ENCODE results near the gene FOXD4L6. TPM values are rescaled to one million over a fixed set of nuclear protein-coding genes. Genes with fewer than 3 reads are reported as not detected.
"Not testable (repeated sequence)": the region's sequence is repeated elsewhere in the genome, so short reads cannot be mapped to it uniquely, and the experiment has no call there.

FOXD4L6 gene
- not detected in 2 replicates for total RNA-seq

DNA sequence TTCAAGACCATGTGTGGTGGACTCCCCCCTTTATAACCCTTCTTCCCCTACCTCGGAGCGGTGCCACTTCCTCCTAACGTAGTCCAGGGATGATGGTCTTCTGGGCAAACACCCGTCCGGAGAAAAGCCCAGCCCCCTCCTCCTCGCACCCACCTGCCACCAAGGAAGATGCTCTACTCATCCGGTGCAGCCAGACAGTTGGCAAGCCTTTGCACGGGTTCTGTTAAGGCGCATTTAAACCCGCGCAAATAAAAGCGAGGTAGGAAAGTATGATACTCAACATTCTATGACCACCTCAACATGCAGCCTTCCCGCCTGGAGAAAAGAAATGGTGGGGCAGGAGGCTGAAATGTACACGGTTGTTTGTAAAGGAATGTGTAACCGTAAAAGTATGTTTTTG is at the start of gene FOXD4L6:
Gene FOXD4L6 (minus strand): TSS at position 101 of the 400 bp plus-strand sequence. CDS start 298 bp downstream, outside the sequence.
- DNase-seq (ENCODE audit: extremely low read depth, low read depth, low spot score) = not testable (repeated sequence)

DNA sequence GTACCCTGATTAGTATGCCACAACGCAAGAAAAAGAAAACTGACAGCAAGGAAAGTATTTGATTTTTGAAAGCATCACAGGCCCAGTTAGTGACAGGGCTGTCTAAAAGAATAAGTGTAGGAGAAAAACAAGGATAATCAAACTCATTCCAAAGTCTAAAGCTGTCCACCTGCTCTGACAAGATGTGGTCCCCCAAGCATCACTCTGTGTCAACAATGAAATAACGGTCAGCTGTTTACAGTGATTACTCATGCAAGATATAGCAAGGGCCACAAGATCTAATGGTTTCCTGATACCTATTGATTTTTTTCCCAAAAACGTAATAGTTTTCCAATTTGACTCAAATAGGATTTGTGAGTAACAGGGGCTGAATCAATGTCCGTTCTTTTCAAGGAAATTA is 46.5 kb upstream of the FOXD4L6 start:
- not testable (repeated sequence) for DNase-seq (ENCODE audit: extremely low read depth, low read depth, low spot score)

DNA sequence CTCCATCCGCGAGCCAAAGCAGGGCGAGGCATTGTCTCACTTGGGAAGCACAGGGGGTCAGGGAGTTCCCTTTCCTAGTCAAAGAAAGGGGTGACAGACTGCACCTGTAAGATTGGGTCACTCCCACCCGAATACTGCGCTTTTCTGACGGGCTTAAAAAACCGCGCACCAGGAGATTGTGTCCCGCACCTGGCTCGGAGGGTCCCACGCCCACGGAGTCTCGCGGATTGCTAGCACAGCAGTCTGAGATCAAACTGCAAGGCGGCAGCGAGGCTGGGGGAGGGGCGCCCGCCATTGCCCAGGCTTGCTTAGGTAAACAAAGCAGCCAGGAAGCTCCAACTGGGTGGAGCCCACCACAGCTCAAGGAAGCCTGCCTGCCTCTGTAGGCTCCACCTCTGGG is 21.6 kb upstream of the FOXD4L6 start:
- DNase-seq (ENCODE audit: extremely low read depth, low read depth, low spot score) = not testable (repeated sequence)

DNA sequence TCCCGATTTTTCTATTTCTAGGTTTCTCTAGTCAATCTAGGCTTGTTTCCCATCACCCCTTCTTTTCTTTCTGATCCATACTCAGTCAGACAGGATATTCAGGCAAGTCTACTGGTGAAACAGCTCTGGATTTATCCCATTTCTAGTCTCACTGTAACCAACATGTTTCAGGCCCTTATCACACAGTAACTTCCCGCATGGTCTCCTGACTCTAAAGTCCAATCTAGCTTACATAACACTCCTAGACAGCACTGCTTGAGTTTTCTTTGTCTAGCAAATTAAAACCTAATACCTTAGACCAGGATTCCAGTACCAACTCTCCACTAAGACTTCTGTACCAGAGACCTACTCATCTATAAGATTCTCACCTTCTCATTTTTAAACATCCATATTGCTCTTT is 13.4 kb upstream of the FOXD4L6 start:
- DNase-seq (ENCODE audit: extremely low read depth, low read depth, low spot score) = not testable (repeated sequence)

DNA sequence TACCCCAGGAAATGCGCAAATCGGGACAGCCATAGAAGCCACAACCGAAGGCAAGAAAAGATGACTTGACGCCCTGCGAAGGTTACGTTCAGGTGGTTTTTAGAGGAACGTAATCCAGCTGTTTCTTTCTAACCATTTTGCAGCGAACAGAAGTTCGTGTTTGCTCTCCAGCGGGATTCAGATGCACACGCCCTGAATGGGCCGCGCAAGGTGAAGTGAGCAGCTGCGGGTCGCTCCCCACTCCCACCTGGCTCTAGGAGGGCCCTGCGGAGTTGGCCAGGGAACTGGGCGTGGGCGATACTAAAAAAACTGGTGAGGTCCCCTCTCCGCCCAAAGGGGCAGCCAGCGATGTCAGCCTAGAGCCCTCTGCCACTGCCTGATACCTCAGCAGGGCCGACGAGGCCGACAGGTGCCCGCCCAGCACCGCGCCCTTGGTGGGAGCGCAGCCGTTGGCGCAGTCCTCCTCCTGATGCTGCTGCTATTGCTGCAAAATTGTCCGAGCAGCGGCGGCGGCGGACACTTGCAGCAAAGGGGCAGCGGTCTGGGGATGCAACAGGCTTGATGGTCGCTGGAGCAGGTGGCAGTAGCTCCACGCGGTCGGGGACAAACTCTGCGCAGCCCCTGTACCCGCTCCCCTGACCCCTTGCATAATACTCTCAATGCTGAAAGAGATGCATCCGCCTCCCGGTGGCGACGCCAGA is 1.6 kb downstream of the FOXD4L6 start:
- DNase-seq (ENCODE audit: extremely low read depth, low read depth, low spot score) = not testable (repeated sequence)

DNA sequence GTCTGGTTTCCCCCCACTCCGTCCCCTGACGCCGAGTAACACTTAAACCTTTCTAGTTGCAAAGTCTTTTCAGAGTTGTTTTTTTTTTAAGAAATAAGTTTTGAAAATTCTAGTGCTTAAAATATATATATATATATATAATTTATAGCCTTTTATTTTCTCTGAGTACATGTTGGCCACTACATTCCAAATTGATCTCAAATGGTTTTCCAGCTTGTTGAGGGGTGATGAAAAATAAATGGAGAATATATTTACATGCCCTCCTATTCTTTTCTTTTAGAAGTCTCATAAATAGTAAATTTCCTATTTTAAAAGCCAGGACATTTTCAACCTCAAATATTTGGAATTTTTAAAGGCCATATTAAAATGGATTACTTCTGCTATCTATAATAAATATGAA is 2.5 kb downstream of the FOXD4L6 start:
- DNase-seq (ENCODE audit: extremely low read depth, low read depth, low spot score) = not testable (repeated sequence)

DNA sequence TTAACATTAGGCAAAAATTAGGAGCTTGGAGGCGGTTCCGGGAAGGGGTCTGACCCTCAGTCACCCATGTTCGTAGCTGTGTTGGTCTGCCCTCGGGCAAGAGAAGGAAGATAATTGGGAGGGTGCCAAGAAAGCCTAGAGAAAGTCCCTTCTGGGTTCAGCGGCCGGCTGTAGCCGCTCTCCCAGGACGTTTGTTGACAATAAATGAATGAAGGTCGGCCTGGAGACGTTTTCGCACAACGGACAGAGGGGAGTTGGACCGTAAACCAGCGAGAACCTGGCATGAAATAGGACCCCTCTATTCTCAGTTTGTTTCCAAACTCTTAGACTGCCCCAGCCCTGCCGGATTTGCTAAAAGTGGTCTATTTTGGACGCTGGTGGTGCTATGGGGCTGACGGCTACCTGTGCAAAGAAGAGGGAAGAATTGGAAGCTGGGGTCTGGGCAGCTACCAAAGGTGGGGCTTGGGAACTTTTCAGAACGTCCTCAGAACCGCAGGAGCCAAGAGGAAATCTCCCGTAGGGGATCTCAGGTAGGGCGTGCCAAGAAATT is 3.3 kb downstream of the FOXD4L6 start:
- DNase-seq (ENCODE audit: extremely low read depth, low read depth, low spot score) = not testable (repeated sequence)

DNA sequence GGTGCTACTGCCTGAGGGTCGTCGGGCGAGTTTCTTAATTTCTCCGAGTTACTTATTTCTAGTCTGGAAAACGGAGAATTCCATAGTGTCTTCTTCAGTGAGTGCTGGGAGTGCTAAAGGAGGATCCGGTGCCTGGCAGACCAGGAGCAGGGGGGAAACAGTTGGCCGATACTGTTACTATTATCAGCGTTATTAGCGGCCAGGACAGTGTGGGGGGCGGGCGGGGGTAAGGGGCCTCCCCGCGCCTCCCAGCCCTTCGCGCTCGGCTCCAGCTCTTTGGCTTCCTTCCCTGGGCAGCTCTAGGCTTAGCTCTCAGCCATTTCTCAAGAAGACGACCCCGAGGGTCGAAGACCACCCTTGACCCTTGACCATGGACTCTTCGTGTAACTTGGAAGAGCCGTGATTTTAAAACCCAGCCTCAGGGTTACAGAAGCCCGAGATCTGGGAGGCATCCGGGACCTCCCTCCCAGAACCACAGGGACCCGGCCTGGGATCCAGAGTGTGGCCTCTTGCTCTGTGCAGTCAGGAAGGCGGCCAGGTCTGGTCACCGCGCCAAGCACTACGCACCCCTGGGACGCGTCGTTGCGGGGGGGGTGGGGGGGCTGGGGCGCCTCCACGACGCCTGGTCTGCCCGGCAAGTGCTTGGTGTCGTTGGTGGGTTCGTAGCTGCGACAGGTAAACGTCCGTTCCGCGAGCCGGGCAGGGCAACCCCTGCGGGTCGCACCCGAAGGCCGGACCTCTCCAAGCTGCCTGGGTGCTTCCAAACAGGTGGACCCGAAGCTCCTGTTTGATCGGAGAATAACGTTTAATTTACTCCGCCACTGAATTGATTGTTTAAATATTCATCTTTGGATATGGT is 4.0 kb downstream of the FOXD4L6 start:
- DNase-seq (ENCODE audit: extremely low read depth, low read depth, low spot score) = not testable (repeated sequence)

DNA sequence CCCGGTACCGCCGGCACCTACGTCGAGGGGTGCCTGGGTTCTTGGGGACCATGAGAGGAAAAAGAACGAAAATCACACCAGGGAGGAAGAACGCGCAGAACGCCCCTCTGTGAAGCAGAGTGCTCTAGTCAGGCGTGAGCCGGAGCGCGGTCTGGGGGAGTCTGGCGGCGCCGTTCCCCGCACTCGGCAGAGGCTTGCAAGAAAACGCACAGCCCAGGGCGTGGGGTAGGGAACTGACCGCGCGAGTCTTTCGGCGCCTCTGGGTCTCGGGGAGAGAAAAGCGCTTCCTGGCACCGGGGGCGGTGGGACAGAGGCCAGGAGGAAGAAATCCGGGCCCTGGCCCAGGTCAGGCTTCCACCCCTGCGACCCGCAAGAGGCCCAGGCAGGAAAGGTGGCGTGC is 4.7 kb downstream of the FOXD4L6 start:
- DNase-seq (ENCODE audit: extremely low read depth, low read depth, low spot score) = not testable (repeated sequence)

DNA sequence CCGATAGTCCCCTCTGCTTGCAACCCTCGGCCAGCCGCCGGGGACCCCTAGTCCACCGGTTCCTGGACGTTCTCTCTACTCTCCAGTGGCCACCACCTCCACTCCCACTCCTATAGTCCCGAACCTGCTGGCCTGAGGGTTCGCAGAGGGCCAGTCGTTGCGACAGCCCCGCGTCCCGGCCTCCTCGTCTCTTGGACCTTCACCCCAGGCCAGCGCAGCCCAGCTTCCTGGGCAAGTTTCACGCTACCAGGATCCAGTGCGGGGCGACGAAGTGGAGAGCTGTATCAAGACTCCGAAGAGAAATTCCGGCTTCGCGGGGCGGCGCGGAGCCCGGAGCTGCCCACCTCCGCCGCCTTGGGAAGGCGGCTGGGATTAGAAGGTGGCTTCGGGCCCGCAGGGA is 5.1 kb downstream of the FOXD4L6 start:
- DNase-seq (ENCODE audit: extremely low read depth, low read depth, low spot score) = not testable (repeated sequence)

DNA sequence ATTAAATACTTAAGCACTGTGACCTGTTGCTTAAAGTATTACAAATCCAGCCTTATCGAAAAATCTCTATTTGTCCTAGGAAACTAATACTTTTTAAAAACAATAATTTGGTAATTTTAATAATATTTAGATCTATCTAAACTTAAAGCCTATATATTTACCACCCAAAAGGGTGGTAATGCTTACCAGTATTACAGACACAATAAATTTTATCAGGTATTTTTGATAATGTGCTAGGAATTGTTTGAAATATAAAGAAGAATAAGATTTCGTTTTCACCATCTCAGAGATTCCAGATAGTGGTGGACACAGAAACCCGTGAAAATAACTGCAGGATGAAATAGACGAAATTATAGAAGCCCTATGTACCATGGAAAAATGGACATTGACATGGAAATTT is 7.8 kb downstream of the FOXD4L6 start:
- not testable (repeated sequence) for DNase-seq (ENCODE audit: extremely low read depth, low read depth, low spot score)

DNA sequence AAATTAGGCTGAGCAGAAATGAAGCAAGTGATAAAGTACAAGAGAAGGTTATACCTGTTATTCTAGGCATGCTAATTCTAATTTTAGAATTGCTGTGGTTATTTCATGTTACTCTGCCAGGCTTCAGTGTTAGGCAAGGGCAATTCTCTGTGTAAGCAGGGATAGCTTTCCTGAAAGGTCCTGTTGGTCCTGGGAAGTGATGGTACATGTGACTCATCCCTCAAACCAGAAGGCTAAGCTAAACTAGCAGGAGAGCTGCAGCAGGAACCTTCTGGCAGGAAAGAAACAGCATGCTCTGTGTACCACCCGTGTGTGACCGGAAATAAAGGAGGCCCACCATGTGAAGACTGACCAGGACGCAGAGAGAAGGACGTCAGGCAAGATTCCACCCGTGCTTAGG is 8.8 kb downstream of the FOXD4L6 start:
- not testable (repeated sequence) for DNase-seq (ENCODE audit: extremely low read depth, low read depth, low spot score)

DNA sequence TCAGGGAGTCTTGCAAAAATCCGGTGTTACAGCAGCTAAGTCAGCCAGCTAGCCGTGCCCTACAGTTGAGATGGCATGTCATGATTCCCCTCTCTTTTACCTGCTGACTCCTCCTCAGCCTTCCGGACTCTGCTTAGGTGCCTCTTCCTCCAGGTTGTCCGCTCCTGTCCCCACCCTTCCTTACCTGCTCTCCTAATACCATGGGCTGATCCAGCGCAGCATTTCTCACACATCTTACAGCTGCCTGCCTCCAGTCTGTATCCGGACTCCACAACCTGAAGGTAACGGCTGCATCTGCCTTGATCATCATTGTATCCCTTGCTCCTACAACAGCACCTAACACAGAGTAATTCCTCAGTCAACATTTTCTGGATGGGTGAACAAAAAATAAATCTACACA is 9.2 kb downstream of the FOXD4L6 start:
- DNase-seq (ENCODE audit: extremely low read depth, low read depth, low spot score) = not testable (repeated sequence)

DNA sequence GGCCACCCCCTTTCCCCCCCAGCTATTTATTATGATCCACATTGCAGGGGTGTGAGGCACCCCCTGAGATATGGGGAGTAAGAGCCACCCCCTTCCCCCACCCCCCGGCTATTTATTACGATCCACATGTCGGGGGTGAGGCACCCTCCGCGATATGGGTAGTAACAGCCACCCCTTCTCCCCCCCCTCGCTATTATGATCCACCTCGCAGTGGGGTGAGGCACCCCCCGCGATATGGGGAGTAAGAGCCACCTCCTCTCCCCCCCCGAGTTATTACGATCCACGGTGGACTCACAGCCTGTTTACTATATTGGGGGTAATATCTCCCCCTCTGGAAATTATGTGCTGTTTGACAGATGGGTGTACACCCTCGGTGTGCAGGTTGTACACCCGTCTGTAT is 15.1 kb downstream of the FOXD4L6 start:
- not testable (repeated sequence) for DNase-seq (ENCODE audit: extremely low read depth, low read depth, low spot score)

DNA sequence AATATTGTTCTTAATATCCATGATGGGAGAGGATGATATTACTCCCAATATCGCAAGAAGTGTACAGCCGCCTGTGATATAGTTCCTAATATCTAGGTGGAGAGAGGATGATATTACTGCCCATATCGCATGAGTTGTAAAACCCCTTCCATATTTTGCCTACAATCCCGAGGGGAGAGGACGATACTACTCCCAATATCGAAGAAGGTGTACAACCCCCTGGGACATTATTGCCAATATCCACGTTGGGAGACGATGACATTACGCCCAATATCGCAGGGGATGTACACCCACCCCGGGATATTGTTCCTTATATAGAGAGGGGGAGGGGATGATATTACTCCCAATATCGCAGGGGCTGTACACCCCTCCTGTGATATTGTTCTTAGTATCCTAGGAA is 17.1 kb downstream of the FOXD4L6 start:
- not testable (repeated sequence) for DNase-seq (ENCODE audit: extremely low read depth, low read depth, low spot score)

DNA sequence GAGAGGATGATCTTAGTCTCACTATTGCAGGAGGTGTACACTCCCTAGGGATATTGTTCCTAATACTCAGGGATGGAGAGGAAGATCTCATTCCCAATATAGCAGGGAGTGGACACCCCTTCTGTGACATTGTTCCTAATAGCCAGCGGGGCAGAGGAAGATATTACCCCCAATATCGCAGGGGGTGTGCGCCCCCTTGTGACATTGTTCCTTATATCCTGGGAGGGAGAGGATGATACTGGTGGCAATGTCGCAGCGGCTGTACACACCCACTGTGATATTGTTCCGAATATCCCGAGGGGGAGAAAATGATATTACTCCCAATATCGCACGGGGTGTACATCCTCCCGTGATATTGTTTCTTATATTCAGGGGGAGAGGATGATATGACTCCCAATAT is 17.6 kb downstream of the FOXD4L6 start:
- DNase-seq (ENCODE audit: extremely low read depth, low read depth, low spot score) = not testable (repeated sequence)

DNA sequence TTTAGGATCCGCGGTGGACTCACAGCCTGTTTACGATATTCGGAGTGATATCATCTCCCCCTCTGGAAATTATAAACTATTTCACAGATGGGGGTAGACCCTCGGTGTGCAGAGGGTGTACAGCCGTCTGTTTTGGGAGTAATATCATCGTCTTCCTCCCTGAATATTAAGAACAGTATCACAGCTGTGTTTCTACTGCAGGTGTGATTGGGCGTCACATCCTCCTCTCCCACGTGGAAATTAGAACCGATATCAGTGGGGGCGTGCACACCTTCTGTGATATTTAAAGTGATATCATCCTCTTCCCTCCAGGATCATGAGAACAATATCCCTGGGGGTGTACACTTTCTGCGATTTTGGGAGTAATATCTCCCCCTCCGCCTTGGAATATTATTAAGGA is 19.2 kb downstream of the FOXD4L6 start:
- DNase-seq (ENCODE audit: extremely low read depth, low read depth, low spot score) = not testable (repeated sequence)

DNA sequence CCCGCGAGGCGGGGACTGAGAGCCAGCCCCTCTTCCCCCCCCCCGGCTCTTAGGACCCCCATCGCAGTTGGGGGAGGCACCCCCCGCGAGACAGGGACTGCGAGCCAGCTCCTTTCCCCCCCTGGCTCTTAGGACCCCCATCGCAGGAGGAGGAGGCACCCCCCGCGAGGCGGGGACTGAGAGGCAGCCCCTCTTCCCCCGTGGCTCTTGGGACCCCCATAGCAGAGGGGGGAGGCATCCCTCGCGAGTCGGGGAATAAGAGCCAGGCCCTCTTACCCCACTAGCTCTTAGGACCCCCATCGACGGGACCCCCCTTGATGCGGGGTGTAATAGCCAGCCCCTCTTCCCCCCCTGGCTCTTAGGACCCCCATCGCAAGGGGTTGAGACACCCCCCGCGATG is 19.7 kb downstream of the FOXD4L6 start:
- not testable (repeated sequence) for DNase-seq (ENCODE audit: extremely low read depth, low read depth, low spot score)

DNA sequence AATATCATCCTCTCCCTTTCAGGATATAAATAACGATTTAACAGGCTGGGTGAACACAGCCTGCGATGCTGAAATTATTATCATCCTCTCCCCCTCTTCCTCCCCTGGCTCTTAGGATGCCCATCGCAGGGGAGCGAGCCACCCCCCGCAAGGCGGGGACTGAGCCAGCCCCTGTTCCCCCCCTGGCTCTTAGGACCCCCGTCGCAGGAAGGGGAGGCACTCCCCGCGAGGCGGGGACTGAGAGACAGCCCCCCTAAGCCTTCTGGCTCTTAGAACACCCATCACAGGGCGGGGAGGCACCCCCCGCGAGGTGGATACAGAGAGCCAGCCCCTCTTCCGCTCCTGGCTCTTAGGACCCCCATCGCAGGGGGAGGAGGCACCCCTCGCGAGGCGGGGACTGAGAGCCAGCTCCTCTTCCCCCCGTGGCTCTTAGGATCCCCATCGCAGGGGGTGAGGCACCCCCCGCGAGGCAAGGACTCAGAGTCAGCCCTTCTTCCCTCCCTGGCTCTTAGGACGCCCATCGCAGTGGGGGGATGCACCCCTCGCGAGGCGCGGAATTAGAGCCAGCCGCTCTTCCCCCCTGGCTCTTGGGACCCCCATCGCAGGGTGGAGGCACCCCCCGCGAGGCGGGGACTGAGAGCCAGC is 21.9 kb downstream of the FOXD4L6 start:
- DNase-seq (ENCODE audit: extremely low read depth, low read depth, low spot score) = not testable (repeated sequence)

DNA sequence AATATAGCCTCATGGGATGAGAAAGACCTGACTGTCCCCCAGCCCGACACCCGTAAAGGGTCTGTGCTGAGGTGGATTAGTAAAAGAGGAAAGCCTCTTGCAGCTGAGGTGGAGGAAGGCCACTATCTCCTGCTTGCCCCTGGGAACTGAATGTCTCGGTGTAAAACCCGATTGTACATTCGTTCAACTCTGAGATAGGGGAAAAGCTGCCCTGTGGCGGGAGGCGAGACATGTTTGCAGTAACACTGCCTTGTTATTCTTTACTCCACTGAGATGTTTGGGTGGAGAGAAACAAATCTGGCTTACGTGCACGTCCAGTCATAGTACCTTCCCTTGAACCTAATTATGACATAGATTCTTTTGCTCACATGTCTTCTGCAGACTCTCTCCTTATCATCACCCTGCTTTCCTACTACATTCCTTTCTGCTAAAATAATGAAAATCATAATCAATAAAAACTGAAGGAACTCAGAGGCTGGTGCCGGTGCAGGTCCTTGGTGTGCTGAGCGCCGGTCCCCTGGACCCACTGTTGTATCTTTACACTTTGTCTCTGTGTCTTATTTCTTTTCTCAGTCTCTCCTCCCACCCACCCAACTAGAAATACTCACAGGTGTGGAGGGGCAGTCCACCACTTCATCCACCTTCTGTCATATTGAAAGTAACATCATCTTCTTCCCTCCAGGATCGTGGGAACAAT is 22.8 kb downstream of the FOXD4L6 start:
- not testable (repeated sequence) for DNase-seq (ENCODE audit: extremely low read depth, low read depth, low spot score)
